DMS53 treated with DMSO at 0.1 percent for 48 hours (cell line): Measurements from ENCODE around the gene CRACR2A.

Experiments
- DNase-seq: peaks from one replicate; lab custom pipeline; 2025; ENCODE audit not compliant: unreplicated experiment; lab: John Stamatoyannopoulos, UW

Gene CRACR2A

DNA sequence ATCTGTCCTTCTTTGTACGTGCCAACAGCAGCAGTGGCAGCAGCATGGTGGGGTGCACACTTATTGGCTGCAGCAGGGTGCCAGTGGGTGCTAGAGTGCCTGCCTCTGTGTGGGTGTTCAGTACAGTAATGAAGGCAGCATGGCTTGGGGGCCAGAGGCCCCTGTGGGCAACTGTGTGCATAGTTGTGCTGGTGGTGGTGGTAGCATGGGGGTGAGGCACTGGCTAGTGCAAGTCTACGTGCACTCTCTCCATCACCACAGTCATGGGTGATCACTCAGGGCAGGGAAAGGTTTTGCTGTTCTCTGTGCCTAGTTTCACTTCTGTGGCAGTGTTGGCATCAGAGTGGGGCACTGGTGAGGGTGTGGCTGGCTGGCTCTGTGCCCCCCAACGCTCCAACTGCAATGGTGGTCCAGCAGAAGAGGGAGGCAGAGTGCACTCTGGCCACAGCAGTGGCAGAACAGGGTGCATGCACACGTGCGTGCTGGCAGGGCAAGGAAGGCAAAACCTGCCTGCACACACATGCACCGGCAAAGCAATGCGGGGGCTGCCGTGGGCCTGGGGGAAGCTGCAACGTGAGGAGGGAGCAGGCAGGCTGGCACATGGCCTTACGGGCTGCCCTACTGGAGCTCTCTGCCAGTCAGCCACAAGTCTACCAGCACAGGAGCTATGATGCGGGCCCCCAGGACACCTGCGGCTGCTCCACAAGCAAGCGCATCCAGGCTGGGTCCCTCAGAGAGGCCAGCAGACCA, 60.1 kb downstream of the CRACR2A start:
- DNase-seq = no peak

GRCh38 chr12:3686463-3686862, 66.4 kb downstream of the CRACR2A start:
- no peak for DNase-seq

DNA sequence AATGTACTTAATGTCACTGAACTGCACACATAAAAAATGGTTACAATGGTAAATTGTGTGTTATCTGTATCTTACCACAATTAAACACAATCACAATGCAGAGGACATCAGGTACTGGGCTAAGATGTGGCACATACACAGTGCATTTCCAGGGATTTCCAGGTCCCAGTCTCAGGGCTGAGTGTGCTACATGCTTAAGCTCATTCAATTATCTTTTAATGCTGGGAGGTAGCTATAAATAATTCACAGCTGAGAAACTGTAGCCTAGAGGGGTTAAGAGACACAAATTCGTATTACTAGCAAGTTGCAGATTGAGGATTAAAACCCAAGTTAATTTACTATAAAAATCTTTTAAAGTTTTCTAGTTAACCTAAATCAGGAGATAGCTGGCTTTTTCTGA, 67.1 kb downstream of the CRACR2A start:
- no peak for DNase-seq

DNA sequence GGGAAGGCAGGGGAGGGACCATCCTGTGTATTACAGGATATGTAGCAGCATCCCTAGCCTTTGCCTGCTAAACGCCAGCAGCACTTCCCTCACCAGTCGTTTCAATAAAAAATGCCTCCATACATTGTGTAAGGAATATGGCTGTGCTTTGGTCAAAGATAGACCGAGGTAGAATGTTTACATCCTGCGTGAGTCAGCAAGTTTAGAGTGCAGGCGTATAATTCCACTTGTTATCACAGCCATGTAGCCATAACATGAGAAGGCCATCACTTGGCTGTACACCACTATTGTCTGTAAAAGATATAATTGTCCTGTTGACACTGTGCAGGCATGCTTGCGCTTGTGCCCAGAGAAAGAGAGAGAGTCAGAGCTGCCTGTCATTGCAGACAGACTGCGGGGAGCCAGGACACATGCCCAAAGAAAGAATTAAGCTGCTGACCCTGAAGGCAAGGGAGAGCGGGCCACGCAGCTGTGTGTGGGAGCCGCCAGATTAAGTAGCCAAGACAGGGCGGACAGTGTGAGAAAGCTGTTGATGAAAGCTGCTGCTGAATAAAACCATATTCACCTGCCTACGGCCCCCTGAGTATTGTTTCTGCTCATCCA, 68.4 kb downstream of the CRACR2A start:
- no peak for DNase-seq

DNA sequence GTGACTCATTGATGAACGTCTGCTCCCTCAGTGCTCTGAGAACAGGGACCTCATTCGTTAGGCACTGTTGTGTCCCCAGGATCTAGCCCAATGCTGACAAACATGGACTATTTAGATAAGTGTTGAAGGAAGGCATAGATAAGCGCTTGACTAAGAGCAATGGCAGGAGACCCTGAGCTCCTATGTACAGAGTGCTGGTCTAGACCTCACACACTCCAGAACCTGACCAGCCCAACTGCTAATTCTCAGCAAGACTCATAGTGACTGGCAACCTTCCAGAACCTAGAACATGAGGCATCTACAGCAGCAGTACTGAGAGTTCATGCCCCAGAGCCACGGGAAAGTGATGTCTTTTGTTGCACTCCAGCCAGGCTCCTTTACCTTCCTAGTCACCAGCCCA, 69.2 kb downstream of the CRACR2A start:
- no peak for DNase-seq

DNA sequence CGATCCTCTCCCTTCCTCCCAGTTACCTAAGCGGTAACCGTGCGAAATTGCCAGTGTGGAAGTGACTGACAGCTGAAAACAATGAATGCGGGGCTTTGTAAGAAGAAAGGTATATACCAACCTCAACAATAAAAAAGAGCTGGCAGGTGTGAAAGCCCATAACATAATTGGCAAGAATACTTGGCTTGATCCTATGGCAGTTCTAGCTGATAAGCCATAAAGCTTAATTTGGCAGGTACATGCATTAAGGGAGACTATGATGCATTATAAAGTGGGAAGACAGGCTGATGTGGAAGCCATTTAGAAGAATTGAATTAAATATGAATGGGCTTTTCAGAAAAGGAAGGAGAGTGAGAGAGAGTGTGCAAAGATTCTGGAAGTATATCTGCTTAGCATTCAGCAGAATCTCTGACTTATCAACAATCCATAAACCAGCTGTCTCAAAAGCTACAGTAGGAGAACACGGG, 71.3 kb downstream of the CRACR2A start:
- DNase-seq = no peak

GRCh38 chr12:3680919-3681594, 71.9 kb downstream of the CRACR2A start:
- DNase-seq = no peak

GRCh38 chr12:3679831-3680230, 73.1 kb downstream of the CRACR2A start:
- no peak for DNase-seq

- DNase-seq = no peak
Observed at GRCh38 chr12:3677609-3678008, 75.3 kb downstream of the CRACR2A start.

DNA sequence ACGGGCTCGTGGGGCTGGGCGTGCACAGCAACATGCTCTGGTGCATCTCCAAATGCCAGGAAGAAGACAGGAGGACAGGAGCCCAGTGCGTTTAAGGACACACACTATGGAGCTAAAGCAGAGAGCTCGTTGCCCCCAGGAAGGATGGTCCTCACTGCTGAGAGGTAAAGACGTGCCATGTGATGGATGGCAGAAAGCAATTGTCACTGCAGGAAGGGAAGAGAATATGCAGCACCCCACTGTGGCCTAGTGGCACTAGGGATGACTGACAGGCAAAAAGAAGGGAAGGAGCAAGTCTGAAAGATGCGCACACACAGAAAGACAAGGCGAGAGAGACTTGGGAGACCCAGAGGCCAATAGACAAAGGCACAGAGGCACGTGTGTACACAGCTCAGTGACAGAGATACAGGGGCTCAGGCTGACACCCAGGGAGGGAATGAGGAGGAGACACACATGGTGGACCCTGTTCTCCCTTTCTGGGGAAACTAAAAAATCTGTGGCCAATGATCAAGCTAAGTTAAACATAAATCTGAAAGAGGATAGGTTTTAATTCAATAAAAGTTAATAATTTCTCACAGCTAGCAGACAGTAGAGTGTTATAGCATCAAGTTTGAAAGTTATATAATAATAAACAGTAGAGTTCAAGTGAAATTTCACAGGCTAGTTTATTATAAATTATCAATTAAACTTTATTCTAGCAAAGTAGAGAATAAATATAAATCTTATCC, 78.8 kb downstream of the CRACR2A start:
- DNase-seq = no peak

DNA sequence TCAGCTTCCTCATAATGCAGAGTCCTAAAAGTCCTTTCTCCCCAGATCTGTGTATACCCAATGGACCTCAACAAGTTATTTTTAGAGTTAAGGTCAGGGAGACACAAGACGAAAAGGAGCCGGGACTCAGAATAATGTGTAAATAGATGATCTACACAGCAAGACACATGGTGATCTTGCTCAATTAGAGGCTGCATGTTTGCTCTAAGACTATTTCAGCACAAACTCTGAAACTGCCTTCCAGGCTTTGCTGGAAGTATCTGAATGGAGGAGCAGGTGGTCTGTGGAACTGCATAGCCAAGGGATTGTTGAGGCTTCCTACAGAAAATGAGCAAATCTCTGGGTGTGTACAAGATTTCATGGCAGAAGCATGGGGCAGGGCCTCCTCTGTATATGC, 80.8 kb downstream of the CRACR2A start:
- DNase-seq = no peak

- DNase-seq = no peak
Observed at GRCh38 chr12:3671330-3672112, 81.4 kb downstream of the CRACR2A start.

- no peak for DNase-seq
Observed at GRCh38 chr12:3670083-3670620, 82.8 kb downstream of the CRACR2A start.

DNA sequence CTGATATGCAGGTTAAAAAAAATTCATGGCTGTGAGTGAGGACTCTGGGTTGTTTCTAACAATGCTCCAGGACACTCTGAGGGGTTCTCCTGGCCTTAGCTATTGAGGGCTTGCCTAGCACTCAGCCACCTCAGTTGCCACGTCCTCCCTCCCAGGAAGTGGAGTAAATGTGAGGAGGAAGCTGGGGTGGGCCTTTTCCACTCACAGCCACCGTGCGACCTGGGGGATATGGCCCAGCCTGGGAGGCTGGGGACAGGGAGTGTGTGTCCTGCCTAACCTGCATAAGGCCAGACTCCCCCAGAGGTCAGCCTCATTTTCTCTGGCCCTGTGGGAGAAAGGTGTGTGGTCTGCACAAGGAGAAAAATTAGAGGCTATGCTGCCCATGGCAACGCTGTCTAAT, 83.3 kb downstream of the CRACR2A start:
- no peak for DNase-seq

DNA sequence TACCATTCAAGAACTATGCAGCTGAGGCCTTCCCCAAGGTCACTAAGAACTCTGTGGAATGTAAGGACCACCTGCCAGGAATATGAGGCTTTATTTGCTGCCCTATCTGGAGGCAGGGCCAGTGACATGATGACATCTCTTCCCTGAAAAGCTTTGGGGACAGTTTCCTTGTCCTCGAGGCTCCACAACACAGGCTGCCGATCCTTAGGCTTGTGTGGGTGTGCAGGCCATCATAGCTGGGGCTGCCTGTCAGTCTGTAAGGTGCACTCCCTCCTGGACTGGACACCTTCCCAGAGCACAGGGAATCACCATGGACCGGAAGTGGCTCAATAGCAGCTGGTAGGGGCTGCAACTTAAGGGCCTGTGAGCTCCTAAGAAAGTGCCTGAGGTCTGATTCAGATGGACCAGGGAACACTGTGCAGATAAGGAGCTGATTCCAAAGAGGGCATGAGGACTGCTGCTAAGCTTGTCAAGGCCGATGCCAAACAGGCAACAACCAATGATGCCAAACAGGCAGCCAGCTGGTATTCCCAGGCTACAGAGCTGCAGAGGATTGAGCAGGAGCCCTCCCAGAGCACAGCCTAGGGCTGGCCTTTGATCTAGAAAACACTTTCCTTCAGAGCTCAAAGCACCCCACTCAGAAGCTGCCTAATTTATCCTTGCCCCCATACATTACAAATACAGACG, 84.3 kb downstream of the CRACR2A start:
- no peak for DNase-seq

DNA sequence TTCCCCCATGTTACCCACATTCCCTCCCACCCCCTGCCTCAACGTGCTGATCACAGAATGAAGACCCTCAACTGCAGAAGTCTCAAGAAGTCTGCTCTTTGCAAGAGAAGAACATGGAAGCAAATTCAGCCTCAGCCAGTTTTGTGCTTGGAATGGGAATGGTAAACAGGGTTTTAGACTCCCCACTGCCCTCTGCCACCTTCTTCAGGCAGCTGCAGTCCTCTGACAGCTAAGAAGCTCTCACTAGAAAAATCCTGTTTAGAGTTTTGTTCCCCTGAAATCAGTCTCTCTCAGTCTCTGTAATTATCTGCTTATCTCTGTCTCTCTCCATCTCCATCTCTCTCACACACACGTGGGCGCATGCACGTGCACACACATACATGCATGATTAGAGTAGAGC, 85.4 kb downstream of the CRACR2A start:
- DNase-seq = no peak

DNA sequence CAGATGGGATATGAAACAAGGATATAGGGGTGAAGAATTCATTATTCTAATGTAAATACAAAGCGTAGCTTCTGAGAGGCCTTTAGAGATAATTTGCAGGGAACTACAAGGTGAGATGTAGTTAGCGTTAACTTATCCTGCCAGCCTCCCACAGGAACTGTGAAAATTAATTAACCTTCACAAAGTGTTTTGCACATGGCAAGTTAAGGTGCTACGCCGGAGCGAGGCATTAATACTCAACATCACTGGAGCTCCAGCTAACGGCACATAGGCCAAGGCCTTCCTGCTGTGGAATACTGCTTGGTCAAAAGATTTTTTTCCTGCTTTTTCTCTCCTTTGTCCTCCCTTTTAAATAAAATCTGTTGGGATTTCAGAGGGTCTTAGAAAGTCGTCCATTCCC, 86.5 kb downstream of the CRACR2A start:
- DNase-seq = no peak

- DNase-seq = peak; percentile 92
Observed at GRCh38 chr12:3662521-3662921, 90.4 kb downstream of the CRACR2A start.

DNA sequence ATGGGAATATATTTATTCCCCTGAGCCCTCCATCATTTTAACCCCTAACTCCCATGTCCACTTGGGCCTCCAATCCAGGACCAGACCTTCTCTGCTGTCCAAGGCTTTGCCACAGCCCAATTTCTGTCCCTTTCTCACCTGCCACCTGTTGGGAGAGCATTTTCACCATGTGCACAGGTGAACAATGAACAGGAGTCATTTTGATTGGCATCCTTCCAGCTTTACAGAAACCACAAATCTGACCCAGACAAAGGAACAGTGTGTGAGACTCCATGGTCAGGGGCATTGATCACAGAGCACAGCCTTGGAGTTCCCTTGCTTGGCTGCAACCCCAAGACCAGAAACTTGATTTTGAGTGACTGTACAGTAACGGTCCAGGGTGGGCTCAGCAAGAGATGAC, 91.9 kb downstream of the CRACR2A start:
- DNase-seq = peak; percentile 92
